HepG2 (cell line): ENCODE measurements around the gene AIF1. TPM values are rescaled to one million over a fixed set of nuclear protein-coding genes. Genes with fewer than 3 reads are reported as not detected.
A peak's percentile ranks its signal among the peaks of the same experiment; 100 is the strongest.

ENCODE experiments used
- EED ChIP-seq: sonication (generic); formaldehyde crosslinking; IDR thresholded peaks from 2 replicates; pipeline ENCODE4 v1.5.0; 2020; ENCODE audit warnings: mild to moderate bottlenecking, missing genetic modification reagents
- FIP1L1 ChIP-seq: fragments of 200-400 bp; formaldehyde crosslinking; IDR thresholded peaks from 2 replicates; pipeline ENCODE4 v1.6.1; 2018; ENCODE audit warnings: low read depth, mild to moderate bottlenecking, low read length, moderate library complexity, borderline replicate concordance; ENCODE audit not compliant: insufficient read depth
- FOXP1 ChIP-seq, 2 experiments: fragments of 450-650 bp in 1 of 2; IDR thresholded peaks; 2 replicates each; pipeline ENCODE4 v1.6.1; 2017 to 2018; ENCODE audit warnings: antibody characterized with exemption in 1 of 2
- HDAC1 ChIP-seq: sonication (generic); formaldehyde crosslinking; IDR thresholded peaks from 2 replicates; pipeline ENCODE4 v1.5.1; 2020; ENCODE audit warnings: mild to moderate bottlenecking, missing genetic modification reagents
- HOMEZ ChIP-seq: IDR thresholded peaks from 2 replicates; pipeline ENCODE4 v1.6.1; 2016; ENCODE audit warnings: low read depth
- ISL2 ChIP-seq: sonication (generic); formaldehyde crosslinking; IDR thresholded peaks from 2 replicates; pipeline ENCODE4 v1.5.0; 2020; ENCODE audit warnings: missing genetic modification reagents
- POLR2AphosphoS2 ChIP-seq: IDR thresholded peaks from 2 replicates; pipeline ENCODE4 v1.6.1; 2011; ENCODE audit warnings: low read depth, low read length, improper control_type of control experiment
- TP53 ChIP-seq: sonication (generic); formaldehyde crosslinking; conservative IDR thresholded peaks from 2 replicates; pipeline ENCODE4 v1.4.0; 2020; ENCODE audit warnings: missing genetic modification reagents
- ZFP37 ChIP-seq: sonication (generic); formaldehyde crosslinking; IDR thresholded peaks from 2 replicates; pipeline ENCODE4 v1.4.0; 2020; ENCODE audit warnings: missing genetic modification reagents, borderline replicate concordance
- ZNF160 ChIP-seq: sonication (generic); formaldehyde crosslinking; IDR thresholded peaks from 2 replicates; pipeline ENCODE4 v1.8.0; 2022; ENCODE audit warnings: mild to moderate bottlenecking, inconsistent platforms, missing genetic modification reagents
- ZNF383 ChIP-seq: sonication (generic); formaldehyde crosslinking; IDR thresholded peaks from 2 replicates; pipeline ENCODE4 v1.4.0; 2020; ENCODE audit warnings: missing genetic modification reagents, mild to moderate bottlenecking, borderline replicate concordance
- ZNF724P ChIP-seq: sonication (generic); formaldehyde crosslinking; IDR thresholded peaks from 2 replicates; pipeline ENCODE4 v1.8.0; 2022; ENCODE audit warnings: missing genetic modification reagents, borderline replicate concordance
- ZNF737 ChIP-seq: sonication (generic); formaldehyde crosslinking; IDR thresholded peaks from 2 replicates; pipeline ENCODE4 v1.5.0; 2020; ENCODE audit warnings: missing genetic modification reagents, mild to moderate bottlenecking, borderline replicate concordance
- ZNF891 ChIP-seq: sonication (generic); formaldehyde crosslinking; IDR thresholded peaks from 2 replicates; pipeline ENCODE4 v1.5.0; 2020; ENCODE audit warnings: mild to moderate bottlenecking, missing genetic modification reagents
- polyA plus RNA-seq, 8 experiments: library from polyadenylated mRNA; depleted of rRNA in 3 of 8; stranded (reverse) in 7 of 8; unstranded in 1 of 8; fragments of >200 nt; fragmentation: Illumina TruSeq in 4 of 8; extraction: Trizol in 4 of 8; gene quantifications; 2 replicates each; pipeline versions ENCODE4 v1.2.1 to v1.2.3, GENCODE V29; 2011 to 2016; ENCODE audit warnings: low read depth in 4 of 8, missing spikeins in 1 of 8, mixed read lengths in 1 of 8; ENCODE audit not compliant: insufficient read depth in 1 of 8
- total RNA-seq, 5 experiments: library from RNA; depleted of rRNA; stranded (reverse); fragments of >200 nt; fragmentation: Illumina TruSeq; extraction: Trizol; gene quantifications; 2 replicates each; pipeline ENCODE4 v1.2.3, GENCODE V29; 2016; ENCODE audit warnings: low read depth in 1 of 5
- TF ChIP-seq, protein P1 (sequence below): sonication (generic); formaldehyde crosslinking; conservative IDR thresholded peaks from 2 replicates; pipeline ENCODE4 v1.4.0; 2020; ENCODE audit warnings: missing genetic modification reagents
- TF ChIP-seq, protein P2 (sequence below): sonication (generic); formaldehyde crosslinking; IDR thresholded peaks from 2 replicates; pipeline ENCODE4 v1.5.0; 2020; ENCODE audit warnings: mild to moderate bottlenecking, missing genetic modification reagents, borderline replicate concordance

The AIF1 gene
- total and polyA plus RNA-seq, 2 of the 13 experiments (the other 11 are each of a cell fraction or from before 2014, with no cell fraction given), result 1.5 TPM; not detected in 1

- TF ChIP-seq, protein P1, sequence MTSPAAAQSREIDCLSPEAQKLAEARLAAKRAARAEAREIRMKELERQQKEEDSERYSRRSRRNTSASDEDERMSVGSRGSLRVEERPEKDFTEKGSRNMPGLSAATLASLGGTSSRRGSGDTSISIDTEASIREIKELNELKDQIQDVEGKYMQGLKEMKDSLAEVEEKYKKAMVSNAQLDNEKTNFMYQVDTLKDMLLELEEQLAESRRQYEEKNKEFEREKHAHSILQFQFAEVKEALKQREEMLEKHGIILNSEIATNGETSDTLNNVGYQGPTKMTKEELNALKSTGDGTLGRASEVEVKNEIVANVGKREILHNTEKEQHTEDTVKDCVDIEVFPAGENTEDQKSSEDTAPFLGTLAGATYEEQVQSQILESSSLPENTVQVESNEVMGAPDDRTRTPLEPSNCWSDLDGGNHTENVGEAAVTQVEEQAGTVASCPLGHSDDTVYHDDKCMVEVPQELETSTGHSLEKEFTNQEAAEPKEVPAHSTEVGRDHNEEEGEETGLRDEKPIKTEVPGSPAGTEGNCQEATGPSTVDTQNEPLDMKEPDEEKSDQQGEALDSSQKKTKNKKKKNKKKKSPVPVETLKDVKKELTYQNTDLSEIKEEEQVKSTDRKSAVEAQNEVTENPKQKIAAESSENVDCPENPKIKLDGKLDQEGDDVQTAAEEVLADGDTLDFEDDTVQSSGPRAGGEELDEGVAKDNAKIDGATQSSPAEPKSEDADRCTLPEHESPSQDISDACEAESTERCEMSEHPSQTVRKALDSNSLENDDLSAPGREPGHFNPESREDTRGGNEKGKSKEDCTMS (CRISPR knock-in tag), result no peak
- peak; percentile 78 for TF ChIP-seq HDAC1 (CRISPR knock-in tag)
- TF ChIP-seq ZNF891 (CRISPR knock-in tag), result peak; percentile 85
- TF ChIP-seq FIP1L1, result 0 out of 2 replicates have a peak, but pooled peaks have one; percentile 53
- TF ChIP-seq ZNF724P (CRISPR knock-in tag), result peak; percentile 91; the same call in 1 of the 2 replicates
- no peak for TF ChIP-seq FOXP1 (IDR thresholded peaks at IDR 0.05)
- no peak for TF ChIP-seq FOXP1 (CRISPR knock-in tag; IDR thresholded peaks at IDR 0.05)
- TF ChIP-seq ZNF160 (CRISPR knock-in tag), result peak; percentile 87; the same call in 1 of the 2 replicates
- no peak for TF ChIP-seq ZNF383 (CRISPR knock-in tag)
- no peak for TF ChIP-seq POLR2AphosphoS2
- TF ChIP-seq ZFP37 (CRISPR knock-in tag), result no peak
- peak; percentile 63; the same call in 1 of the 2 replicates for TF ChIP-seq TP53 (CRISPR knock-in tag)
- no peak for TF ChIP-seq EED (CRISPR knock-in tag)
- peak; percentile 81 for TF ChIP-seq ISL2 (CRISPR knock-in tag)
- TF ChIP-seq ZNF737, result no peak
- no peak; the same call in 1 of the 2 replicates for TF ChIP-seq HOMEZ (CRISPR knock-in tag)
- TF ChIP-seq, protein P2, sequence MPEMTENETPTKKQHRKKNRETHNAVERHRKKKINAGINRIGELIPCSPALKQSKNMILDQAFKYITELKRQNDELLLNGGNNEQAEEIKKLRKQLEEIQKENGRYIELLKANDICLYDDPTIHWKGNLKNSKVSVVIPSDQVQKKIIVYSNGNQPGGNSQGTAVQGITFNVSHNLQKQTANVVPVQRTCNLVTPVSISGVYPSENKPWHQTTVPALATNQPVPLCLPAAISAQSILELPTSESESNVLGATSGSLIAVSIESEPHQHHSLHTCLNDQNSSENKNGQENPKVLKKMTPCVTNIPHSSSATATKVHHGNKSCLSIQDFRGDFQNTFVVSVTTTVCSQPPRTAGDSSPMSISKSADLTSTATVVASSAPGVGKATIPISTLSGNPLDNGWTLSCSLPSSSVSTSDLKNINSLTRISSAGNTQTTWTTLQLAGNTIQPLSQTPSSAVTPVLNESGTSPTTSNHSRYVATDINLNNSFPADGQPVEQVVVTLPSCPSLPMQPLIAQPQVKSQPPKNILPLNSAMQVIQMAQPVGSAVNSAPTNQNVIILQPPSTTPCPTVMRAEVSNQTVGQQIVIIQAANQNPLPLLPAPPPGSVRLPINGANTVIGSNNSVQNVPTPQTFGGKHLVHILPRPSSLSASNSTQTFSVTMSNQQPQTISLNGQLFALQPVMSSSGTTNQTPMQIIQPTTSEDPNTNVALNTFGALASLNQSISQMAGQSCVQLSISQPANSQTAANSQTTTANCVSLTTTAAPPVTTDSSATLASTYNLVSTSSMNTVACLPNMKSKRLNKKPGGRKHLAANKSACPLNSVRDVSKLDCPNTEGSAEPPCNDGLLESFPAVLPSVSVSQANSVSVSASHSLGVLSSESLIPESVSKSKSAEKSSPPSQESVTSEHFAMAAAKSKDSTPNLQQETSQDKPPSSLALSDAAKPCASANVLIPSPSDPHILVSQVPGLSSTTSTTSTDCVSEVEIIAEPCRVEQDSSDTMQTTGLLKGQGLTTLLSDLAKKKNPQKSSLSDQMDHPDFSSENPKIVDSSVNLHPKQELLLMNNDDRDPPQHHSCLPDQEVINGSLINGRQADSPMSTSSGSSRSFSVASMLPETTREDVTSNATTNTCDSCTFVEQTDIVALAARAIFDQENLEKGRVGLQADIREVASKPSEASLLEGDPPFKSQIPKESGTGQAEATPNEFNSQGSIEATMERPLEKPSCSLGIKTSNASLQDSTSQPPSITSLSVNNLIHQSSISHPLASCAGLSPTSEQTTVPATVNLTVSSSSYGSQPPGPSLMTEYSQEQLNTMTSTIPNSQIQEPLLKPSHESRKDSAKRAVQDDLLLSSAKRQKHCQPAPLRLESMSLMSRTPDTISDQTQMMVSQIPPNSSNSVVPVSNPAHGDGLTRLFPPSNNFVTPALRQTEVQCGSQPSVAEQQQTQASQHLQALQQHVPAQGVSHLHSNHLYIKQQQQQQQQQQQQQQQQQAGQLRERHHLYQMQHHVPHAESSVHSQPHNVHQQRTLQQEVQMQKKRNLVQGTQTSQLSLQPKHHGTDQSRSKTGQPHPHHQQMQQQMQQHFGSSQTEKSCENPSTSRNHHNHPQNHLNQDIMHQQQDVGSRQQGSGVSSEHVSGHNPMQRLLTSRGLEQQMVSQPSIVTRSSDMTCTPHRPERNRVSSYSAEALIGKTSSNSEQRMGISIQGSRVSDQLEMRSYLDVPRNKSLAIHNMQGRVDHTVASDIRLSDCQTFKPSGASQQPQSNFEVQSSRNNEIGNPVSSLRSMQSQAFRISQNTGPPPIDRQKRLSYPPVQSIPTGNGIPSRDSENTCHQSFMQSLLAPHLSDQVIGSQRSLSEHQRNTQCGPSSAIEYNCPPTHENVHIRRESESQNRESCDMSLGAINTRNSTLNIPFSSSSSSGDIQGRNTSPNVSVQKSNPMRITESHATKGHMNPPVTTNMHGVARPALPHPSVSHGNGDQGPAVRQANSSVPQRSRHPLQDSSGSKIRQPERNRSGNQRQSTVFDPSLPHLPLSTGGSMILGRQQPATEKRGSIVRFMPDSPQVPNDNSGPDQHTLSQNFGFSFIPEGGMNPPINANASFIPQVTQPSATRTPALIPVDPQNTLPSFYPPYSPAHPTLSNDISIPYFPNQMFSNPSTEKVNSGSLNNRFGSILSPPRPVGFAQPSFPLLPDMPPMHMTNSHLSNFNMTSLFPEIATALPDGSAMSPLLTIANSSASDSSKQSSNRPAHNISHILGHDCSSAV (CRISPR knock-in tag), result peak; percentile 53; the same call in 1 of the 2 replicates
Measured at GRCh38 chr6:31660381-31661261, 45.6 kb downstream of the AIF1 start, which contains the start of gene C6orf47 (continued).
